Calu3 (cell line): ENCODE results near the gene MELTF. TPM values are rescaled to one million over a fixed set of nuclear protein-coding genes. Genes with fewer than 3 reads are reported as not detected.

ENCODE experiments used
- BruUV-seq: library from RNA; stranded (reverse); fragments of 400-500 nt; replicated peaks from 2 replicates; lab custom pipeline; 2021; lab: Mats Ljungman, UMichigan
- CTCF ChIA-PET: fragments of 300-600 bp; sonication (Branson Sonifier 250); formaldehyde crosslinking; loops from one replicate; lab custom pipeline; 2022; ENCODE audit warnings: antibody characterized with exemption; lab: Charles Lee
- DNase-seq: peaks from one replicate; pipeline ENCODE4 v3.0.0; 2022
- H3K27ac Mint-ChIP-seq: one replicate; pipeline ENCODE4 v1.8.0; 2022; ENCODE audit warnings: mixed read lengths; ENCODE audit not compliant: unreplicated experiment
- H3K27me3 Mint-ChIP-seq: one replicate; pipeline ENCODE4 v1.8.0; 2022; ENCODE audit warnings: mixed read lengths; ENCODE audit not compliant: unreplicated experiment
- H3K36me3 Mint-ChIP-seq: one replicate; pipeline ENCODE4 v1.8.0; 2022; ENCODE audit warnings: mild to moderate bottlenecking, moderate library complexity, mixed read lengths; ENCODE audit not compliant: insufficient read depth, unreplicated experiment
- H3K4me1 Mint-ChIP-seq: one replicate; pipeline ENCODE4 v1.8.0; 2022; ENCODE audit warnings: mild to moderate bottlenecking, low read depth, mixed read lengths; ENCODE audit not compliant: unreplicated experiment
- H3K4me3 Mint-ChIP-seq: one replicate; pipeline ENCODE4 v1.8.0; 2022; ENCODE audit warnings: mild to moderate bottlenecking, low read depth, moderate library complexity, mixed read lengths; ENCODE audit not compliant: unreplicated experiment
- H3K9me3 Mint-ChIP-seq: one replicate; pipeline ENCODE4 v1.8.0; 2022; ENCODE audit warnings: low read depth, mixed read lengths; ENCODE audit not compliant: unreplicated experiment
- intact Hi-C: fragments of 100-400 bp; cut with micrococcal nuclease; formaldehyde crosslinking; loops from one replicate; pipeline ENCODE4 v1.10.0; 2022; ENCODE audit not compliant: unreplicated experiment
- total RNA-seq: library from RNA; stranded (reverse); gene quantifications from 2 replicates; pipeline ENCODE4 v1.2.3, GENCODE V29; 2022
- TF ChIP-seq, protein P1 (sequence below): fragments of 200-600 bp; IDR thresholded peaks from one replicate; pipeline ENCODE4 v1.8.0; 2022; ENCODE audit warnings: antibody characterized with exemption; ENCODE audit not compliant: unreplicated experiment

The MELTF gene
- total RNA-seq, 1 experiment from 2014 or later = 39.0 TPM

DNA sequence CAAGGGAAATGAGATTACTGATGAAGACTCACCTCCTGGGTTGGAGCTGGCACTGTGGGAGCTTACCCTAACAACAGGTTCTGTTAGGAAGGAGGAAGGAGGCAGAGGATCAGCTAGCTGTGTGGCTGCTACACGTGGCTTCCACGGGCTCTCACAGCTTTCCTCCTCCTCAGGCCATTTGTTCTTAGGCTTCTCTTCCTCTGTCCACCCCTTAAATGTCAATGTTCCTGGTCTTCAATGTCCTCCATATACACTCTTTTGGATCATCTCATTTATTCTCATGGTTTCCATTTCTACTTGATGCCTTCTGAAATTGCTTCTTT lies 66.0 kb downstream of the MELTF start:
- Mint-ChIP-seq H3K9me3 (no peaks in the 10 kb centered on the region), H3K4me1 (no peaks in the 10 kb centered on the region), H3K27ac (no peak overlapping the region), H3K36me3 (peaks cover 15% of the 10 kb centered on the region), H3K27me3 (no peaks in the 10 kb centered on the region), H3K4me3 (no peak overlapping the region)
- intact Hi-C loops = no loop called here
- BruUV-seq = no TSS peak
- CTCF ChIA-PET = interaction anchor here (0.5 to 0.6 kb wide), 3 partner anchors 11 to 923 kb away, joined by 3 read pairs; no protein-coding TSS in a partner anchor
- TF ChIP-seq, protein P1, sequence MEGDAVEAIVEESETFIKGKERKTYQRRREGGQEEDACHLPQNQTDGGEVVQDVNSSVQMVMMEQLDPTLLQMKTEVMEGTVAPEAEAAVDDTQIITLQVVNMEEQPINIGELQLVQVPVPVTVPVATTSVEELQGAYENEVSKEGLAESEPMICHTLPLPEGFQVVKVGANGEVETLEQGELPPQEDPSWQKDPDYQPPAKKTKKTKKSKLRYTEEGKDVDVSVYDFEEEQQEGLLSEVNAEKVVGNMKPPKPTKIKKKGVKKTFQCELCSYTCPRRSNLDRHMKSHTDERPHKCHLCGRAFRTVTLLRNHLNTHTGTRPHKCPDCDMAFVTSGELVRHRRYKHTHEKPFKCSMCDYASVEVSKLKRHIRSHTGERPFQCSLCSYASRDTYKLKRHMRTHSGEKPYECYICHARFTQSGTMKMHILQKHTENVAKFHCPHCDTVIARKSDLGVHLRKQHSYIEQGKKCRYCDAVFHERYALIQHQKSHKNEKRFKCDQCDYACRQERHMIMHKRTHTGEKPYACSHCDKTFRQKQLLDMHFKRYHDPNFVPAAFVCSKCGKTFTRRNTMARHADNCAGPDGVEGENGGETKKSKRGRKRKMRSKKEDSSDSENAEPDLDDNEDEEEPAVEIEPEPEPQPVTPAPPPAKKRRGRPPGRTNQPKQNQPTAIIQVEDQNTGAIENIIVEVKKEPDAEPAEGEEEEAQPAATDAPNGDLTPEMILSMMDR = no peak
- no peak for DNase-seq

DNA sequence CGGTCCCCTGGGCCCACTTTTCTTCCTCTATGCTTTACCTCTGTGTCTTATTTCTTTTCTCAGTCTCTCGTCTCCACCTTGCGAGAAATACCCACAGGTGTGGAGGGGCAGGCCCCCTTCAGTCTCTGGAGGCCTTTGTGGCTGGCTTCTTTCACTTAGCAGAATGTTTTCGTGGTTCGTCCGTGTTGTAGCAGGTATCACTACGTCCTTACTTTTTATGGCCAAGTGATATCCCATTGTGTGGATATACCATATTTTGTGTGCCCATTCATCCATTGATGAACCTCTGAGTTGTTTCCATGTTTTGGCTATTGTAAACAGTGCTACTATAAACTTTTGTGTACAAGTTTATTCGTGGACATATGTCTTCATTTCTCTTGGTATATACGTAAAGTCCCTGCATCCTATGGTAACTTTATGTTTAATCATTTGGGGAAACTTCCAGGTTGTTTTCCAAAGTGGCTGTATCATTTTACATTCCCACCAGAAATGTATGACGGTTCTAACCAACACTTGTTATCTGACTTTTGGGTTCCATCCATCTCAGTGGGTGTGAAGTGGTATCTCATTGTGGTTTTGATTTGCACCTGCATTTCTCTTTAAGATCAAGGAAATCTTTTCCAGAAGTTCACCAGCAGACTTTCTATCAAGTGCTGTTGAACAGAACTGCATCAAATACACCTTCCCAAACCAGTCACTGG lies 66.5 kb downstream of the MELTF start:
- CTCF ChIA-PET = interaction anchor here (0.6 kb wide), 2 partner anchors 115 to 922 kb away, joined by 3 read pairs; no protein-coding TSS in a partner anchor
- Mint-ChIP-seq H3K9me3 (no peaks in the 10 kb centered on the region), H3K4me3 (no peak overlapping the region), H3K27me3 (no peaks in the 10 kb centered on the region), H3K4me1 (no peaks in the 10 kb centered on the region), H3K36me3 (peaks cover 15% of the 10 kb centered on the region), H3K27ac (no peak overlapping the region)
- BruUV-seq = no TSS peak
- intact Hi-C loops = no loop called here
- DNase-seq = no peak
- TF ChIP-seq, protein P1 = no peak

DNA sequence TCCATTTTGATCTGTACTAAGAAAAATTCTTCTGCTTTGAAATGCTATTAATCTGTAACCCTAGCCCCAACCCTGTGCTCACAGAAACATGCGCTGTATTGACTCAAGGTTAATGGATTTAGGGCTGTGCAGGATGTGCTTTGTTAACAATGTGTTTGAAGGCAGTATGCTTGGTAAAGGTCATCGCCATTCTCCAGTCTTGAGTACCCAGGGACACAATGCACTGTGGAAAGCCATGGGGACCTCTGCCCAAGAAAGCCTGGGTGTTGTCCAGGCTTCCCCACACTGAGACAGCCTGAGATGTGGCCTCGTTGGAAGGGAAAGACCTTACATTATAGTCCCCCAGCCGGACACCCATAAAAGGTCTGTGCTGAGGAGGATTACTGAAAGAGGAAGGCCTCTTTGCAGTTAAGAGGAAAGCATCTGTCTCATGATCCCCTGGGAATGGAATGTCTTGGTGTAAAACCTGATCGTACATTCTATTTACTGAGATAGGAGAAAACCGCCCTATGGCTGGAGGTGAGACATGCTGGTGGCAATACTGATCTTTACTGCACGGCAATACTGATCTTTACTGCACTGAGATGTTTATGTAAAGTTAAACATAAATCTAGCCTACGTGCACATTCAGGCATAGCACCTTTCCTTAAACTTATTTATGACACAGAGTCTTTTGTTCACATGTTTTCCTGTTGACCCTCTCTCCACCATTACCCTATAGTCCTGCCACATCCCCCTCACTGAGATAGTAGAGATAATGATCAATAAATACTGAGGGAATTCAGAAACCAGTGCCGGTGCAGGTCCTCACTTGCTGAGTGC lies 67.3 kb downstream of the MELTF start:
- no peak for DNase-seq
- TF ChIP-seq, protein P1 = no peak
- no peak overlapping the region for H3K27ac Mint-ChIP-seq
- no peak overlapping the region for H3K4me3 Mint-ChIP-seq
- H3K36me3 Mint-ChIP-seq = peaks cover 9% of the 10 kb centered on the region
- H3K4me1 Mint-ChIP-seq = no peaks in the 10 kb centered on the region
- H3K9me3 Mint-ChIP-seq = no peaks in the 10 kb centered on the region
- BruUV-seq = no TSS peak
- CTCF ChIA-PET = no interaction called here
- intact Hi-C loops = no loop called here
- H3K27me3 Mint-ChIP-seq = no peaks in the 10 kb centered on the region

DNA sequence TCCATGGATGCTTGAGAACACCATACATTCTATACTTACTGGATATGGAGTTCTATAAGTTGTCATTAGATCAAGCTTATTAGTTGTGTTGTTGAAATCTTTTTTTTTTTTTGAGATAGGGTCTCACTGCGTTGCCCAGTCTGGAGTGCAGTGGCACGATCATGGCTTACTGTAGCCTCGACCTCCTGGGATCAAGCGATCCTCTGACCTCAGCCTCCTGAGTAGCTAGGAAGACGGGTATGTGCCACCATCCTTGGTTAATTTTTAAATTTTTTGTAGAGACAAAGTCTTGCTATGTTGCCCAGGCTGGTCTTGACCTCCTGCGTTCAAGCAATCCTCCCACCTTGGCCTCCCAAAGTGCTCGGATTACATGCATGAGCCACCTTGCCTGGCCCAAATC lies 74.8 kb downstream of the MELTF start:
- DNase-seq = no peak
- CTCF ChIA-PET = interaction anchor here (0.7 kb wide), 2 partner anchors 31 to 54 kb away, joined by 3 read pairs; no protein-coding TSS in a partner anchor
- H3K27me3 Mint-ChIP-seq = no peaks in the 10 kb centered on the region
- TF ChIP-seq, protein P1 = no peak
- no TSS peak for BruUV-seq
- H3K36me3 Mint-ChIP-seq = no peaks in the 10 kb centered on the region
- no peaks in the 10 kb centered on the region for H3K4me1 Mint-ChIP-seq
- H3K4me3 Mint-ChIP-seq = no peak overlapping the region
- H3K27ac Mint-ChIP-seq = no peak overlapping the region
- no peaks in the 10 kb centered on the region for H3K9me3 Mint-ChIP-seq
- intact Hi-C loops = no loop called here

Other genes starting within 250 kb of the MELTF start
- 34.0 and 35.2 TPM in 2 replicates for gene SENP5, start 161.9 kb downstream of the MELTF start, total RNA-seq
- 67.1 and 71.5 TPM in 2 replicates for gene NCBP2, start 87.3 kb downstream of the MELTF start, total RNA-seq
- gene PIGZ, start 61.0 kb downstream of the MELTF start, total RNA-seq = 6.7 TPM in 2 replicates